ENCODE results near the gene COLEC12.
"Not testable (repeated sequence)": the region's sequence is repeated elsewhere in the genome, so short reads cannot be mapped to it uniquely, and the experiment has no call there.

Gene COLEC12

DNA sequence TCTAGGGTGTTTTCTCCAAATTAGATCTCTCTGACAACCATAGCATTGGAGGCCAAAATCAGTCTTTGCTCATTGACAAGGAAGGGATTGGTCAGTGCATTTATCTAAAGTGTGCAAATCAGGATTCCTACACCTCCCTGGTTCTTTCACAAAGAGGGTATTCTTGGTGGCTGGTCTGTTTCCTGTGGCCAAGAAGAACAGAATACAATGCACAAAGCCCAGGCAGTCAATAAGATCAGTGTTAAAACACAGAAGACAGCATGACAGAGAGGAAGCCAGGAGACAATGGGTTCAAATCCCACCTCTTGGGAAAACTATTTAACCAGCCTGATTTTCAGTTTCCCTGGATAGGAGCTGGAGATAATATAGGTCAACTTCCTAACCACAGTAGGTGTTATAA lies 186.6 kb downstream of the COLEC12 start:
- DNase-seq = no peak

DNA sequence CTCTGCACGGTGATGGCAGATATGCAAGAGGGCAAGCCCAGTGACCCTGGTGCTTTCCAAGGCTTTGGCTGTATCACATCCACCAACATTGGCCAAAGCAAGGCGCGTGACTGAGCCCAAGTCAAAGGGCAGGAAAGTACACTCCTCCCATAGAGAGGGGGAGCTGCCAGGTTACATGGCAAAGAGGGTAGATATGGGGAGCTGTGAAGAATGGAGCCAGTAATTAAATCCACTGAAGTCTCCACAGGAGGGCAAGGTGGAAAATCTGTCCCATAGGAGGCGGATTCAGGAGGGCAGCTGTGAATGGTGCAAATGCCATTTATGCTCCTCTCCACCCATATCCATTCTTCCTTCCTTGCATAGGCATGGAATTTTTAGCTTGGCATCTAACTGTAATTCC lies 188.1 kb downstream of the COLEC12 start:
- no peak for DNase-seq

GRCh38 chr18:310042-310441 lies 190.5 kb downstream of the COLEC12 start:
- no peak for DNase-seq

DNA sequence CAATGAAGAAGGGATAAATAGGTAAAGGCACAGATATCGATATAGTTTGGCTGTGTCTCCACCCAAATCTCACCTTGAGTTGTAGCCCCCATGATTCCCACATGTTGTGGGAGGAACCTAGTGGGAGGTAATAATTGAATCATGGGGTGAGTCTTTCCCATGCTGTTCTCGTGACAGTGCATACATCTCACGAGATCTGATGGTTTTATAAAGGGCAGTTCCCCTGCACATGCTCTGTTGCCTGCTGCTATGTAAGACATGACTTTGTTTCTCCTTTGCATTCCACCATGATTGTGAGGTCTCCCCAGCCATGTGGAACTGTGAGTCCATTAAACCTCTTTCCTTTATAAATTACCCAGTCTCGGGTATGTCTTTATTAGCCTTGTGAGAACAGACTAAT lies 192.4 kb downstream of the COLEC12 start:
- DNase-seq = not testable (repeated sequence)

DNA sequence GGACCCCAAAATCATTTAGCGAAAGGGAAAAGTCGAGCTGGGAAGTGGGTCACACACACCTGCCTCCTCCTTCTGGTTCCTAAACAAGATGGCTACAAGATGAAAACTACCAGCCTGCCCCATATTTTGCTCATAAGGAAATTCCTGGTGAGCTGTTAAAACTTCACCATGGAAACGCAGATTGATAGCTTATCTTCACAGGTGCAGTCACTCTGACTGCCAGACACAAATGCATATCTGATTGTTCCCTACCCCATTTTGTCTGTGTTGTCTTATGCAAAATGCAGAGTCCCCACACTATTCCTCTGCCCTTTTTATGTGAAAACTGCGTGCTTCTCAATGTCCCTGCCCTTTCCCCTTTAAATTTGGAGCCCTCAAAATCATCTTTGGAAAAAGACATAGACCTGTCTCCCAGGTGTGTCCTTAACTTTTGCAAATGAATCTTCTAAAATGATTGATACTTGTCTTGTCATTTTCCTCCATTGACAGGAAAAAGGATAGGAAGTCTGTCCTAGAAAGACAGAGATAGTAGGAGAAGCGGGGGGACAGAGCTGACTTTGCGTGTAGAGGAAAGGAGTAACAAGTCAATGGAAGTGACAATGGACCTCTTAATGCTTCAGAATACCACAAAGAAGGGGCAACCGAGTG lies 193.8 kb downstream of the COLEC12 start:
- DNase-seq = no peak

DNA sequence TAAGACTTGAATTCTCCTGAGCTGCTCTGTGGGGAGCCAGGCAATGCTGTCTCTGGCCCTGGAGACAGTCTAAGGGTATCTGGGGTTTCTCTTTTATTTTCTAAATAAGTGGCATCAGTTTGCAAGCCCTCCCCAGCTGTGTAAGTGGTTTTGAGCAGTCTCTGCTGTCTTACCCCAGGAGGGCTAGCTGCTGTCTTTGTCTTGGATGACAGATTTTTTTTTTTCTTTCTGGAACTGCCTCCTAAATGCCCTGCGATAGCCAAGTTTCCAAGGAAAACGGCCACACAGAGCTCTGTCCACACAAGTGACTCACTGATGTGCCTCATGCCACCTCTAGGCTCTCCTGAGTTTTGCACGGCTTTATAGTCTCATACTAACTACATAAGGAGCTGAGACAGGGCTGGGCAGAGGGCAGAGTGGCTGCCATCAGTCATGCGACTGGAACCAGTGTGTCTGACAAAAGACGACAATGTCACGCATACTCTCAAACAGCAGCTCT lies 195.4 kb downstream of the COLEC12 start:
- DNase-seq = no peak

DNA sequence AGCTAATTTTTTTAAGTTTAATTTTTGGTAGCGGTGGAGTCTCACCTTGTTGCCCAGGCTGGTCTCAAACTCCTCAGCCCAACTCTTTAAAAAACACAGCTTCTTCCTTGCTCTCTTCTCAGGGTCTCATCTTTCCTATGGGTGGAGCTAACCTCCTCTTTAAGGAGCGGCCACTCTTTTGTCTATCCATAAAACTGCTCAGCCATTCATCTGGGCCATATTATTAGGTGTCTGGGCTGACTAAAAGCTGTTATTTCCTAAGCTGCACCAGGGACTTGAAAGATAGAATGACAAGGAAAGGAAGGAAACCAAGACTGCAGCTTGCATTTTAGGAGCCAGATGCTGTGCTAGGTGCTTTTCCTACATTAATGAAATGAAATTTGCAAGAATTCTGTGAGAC lies 196.9 kb downstream of the COLEC12 start:
- DNase-seq = no peak

GRCh38 chr18:303011-303410 lies 197.5 kb downstream of the COLEC12 start:
- DNase-seq = no peak

DNA sequence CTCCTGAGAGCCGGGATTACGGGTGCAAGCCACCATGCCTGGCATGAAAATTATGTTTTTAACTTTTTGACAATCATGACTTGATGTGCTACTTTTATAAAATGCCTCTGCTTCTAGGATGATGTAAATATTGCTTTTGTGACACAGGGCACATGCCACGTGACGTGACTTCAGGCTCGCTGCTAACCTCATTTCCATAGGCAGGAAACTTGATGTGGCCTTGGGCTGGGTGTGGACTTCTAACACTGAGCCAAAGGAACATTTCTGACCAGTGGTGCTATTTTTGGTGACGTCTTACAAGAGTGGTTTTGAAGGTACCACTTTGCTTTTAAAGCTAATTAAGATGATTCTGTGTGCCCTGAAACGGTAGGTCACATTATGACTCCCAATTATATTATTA lies 198.4 kb downstream of the COLEC12 start:
- DNase-seq = no peak

- DNase-seq = no peak
Measured at GRCh38 chr18:297936-298335, 202.6 kb downstream of the COLEC12 start.

- no peak for DNase-seq
Measured at GRCh38 chr18:295756-296490, 204.6 kb downstream of the COLEC12 start.

DNA sequence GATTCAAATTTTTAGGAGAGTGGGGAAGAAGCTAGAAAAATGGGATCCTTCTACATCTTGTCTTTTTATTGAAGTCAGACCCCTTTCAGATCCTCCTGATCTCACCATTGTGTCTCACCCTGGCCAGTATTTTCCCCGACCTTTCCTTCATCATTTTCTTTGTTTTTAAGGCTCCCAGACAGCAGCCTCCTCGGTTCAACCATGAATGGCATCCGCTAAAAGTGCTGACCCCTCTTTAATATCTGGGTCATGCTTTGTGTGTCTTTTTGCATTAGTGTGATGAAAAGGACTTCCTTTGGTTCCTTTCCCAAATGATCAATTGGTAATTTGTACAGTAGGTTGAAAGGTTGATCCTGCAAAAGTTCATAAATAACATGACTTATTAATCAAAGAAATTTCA lies 205.9 kb downstream of the COLEC12 start:
- no peak for DNase-seq

GRCh38 chr18:293536-293935 lies 207.0 kb downstream of the COLEC12 start:
- no peak for DNase-seq

GRCh38 chr18:292271-292670 lies 208.2 kb downstream of the COLEC12 start:
- DNase-seq = no peak

GRCh38 chr18:289970-290369 lies 210.5 kb downstream of the COLEC12 start:
- not testable (repeated sequence) for DNase-seq

DNA sequence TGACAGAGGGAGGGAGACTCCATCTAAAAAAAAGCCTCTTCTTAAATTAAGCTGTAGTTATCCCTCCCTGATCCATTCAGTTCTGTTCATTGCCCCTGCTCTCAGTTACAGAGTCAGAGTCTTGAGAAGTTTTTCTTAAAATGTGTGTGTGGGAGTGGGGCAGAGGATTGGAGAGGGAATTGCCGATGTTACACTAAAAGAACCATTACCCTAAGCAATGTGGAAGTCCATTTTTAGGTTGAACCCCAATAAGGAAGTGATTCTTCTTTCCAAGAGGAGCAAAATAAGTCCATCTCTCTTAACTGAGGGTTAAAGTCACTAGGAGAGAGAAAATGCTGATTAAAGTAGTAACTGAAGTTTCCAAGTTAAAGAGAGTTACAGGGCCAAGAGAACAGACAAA lies 211.5 kb downstream of the COLEC12 start:
- no peak for DNase-seq

- DNase-seq = no peak
Measured at GRCh38 chr18:286515-287310, 213.8 kb downstream of the COLEC12 start.

DNA sequence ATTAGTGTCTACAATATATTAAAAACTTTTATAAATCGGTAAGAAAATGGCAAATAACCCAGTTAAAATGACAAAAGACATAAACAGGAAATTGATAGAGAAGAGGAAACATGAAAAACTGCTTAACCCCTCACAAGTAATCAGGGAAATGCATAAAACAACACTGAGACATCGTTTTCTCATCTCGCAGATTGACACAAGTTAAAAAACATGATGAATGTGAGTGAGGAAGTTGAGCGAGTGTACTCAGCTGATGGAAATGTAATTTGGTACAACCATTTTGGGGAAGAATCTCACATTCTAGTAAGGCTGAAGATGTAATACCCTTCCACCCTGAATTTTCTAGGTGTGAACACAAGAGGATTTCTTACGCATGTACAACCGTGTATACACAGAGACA lies 214.7 kb downstream of the COLEC12 start:
- DNase-seq = no peak

GRCh38 chr18:275486-275885 lies 225.0 kb downstream of the COLEC12 start:
- no peak for DNase-seq

DNA sequence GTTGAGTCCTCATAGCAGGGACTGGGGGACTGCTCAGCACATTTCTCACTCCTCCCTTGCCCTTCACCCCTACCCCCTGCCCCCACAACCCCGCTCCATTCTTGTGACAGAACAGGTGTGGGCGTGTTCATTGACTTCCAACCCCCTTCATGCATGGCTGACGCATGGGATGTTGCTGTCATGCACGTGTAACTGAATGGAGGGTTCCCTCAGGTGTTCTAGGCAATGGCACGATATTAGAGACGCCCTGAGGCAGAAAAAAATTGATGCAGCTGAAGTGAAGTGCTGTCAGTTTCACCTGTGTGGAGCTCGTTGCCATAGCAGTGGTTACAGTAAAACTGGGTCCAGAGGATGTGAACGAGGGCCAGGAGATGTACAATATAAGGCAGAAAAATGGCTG lies 226.2 kb downstream of the COLEC12 start:
- no peak for DNase-seq

- DNase-seq = no peak
Measured at GRCh38 chr18:273525-273924, 227.0 kb downstream of the COLEC12 start.

GRCh38 chr18:272650-273049 lies 227.9 kb downstream of the COLEC12 start:
- no peak for DNase-seq

DNA sequence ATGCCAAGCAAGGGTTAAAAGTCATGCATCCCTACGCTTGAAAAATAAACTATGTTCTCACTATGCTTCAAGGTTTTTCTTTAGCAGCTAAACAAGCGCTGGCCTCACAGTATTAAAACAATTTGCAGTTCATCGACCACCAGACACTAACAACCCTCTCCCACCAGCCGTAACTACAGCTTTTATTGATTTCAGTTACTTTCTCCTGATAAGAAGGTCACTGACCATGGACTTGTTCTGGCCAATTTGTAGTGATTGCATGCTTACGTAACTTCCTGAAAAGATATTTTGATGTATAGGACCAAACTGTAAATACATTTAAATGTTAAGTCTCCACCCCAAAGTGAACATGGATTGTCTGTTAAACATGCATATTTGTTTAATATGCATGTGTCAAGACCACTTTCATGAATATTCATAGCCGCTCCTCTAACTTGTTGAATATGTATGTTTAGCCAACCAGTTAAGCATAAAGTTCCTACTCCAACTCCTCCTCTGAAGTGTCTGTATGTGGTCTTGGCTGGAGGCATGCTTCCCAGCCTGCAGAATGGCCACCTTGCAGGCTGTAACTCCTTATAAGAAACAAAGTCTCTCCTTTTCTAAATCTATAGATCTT lies 230.9 kb downstream of the COLEC12 start:
- no peak for DNase-seq
